ENCODE results near the gene TTC7B. TPM values are rescaled to one million over a fixed set of nuclear protein-coding genes. Genes with fewer than 3 reads are reported as not detected.

TTC7B gene
- total RNA-seq, 4 donors from 2014 or later, result 8.4 to 11.2 (median 9.2) TPM

GRCh38 chr14:90538716-90539495, 277.3 kb downstream of the TTC7B start:
- Histone ChIP-seq H3K36me3 (no peaks in the 10 kb centered on the region), H3K4me3 (no peak overlapping the region), H3K4me1 (peaks cover 3 to 7% (median 3%) of the 10 kb centered on the region in 4 donors), H3K27ac (no peak overlapping the region), H3K9me3 (no peaks in the 10 kb centered on the region), H3K27me3 (no peaks in the 10 kb centered on the region)
- 86 to 93% methylated on average over 3 to 13 of the region's 13 CpGs for WGBS, 2 donors (ENCODE audit: low coverage in 1 of 2)
- intact Hi-C loops (cut with DNase I; ENCODE audit: low total_unique reads), result no loop called here
- no peak for DNase-seq
- in situ Hi-C loops (cut with MboI; ENCODE audit: low pct_ligation_motif_present in 1 of 4, low pct_unique_long_range_greater_than_20kb in 1 of 4, low sequenced_read_pairs in 3 of 4), result no loop called here
- no peak for TF ChIP-seq EP300 (IDR thresholded peaks at IDR 0.05; ENCODE audit: low read depth)
- TF ChIP-seq POLR2AphosphoS5 (IDR thresholded peaks at IDR 0.05), result no peak
- no peak for TF ChIP-seq CTCF (IDR thresholded peaks at IDR 0.05)
- no peak for TF ChIP-seq POLR2A (IDR thresholded peaks at IDR 0.05)

GRCh38 chr14:90538095-90538494, 278.1 kb downstream of the TTC7B start:
- Histone ChIP-seq H3K36me3 (no peaks in the 10 kb centered on the region), H3K4me1 (peaks cover 3 to 7% (median 3%) of the 10 kb centered on the region in 4 donors), H3K4me3 (no peak overlapping the region), H3K9me3 (no peaks in the 10 kb centered on the region), H3K27ac (no peak overlapping the region), H3K27me3 (no peaks in the 10 kb centered on the region)
- no peak for TF ChIP-seq EP300 (IDR thresholded peaks at IDR 0.05; ENCODE audit: low read depth)
- no peak for TF ChIP-seq POLR2AphosphoS5 (IDR thresholded peaks at IDR 0.05)
- TF ChIP-seq CTCF (IDR thresholded peaks at IDR 0.05), result no peak
- TF ChIP-seq POLR2A (IDR thresholded peaks at IDR 0.05), result no peak
- in situ Hi-C loops (cut with MboI; ENCODE audit: low pct_ligation_motif_present in 1 of 4, low pct_unique_long_range_greater_than_20kb in 1 of 4, low sequenced_read_pairs in 3 of 4), result no loop called here
- WGBS, 2 donors (ENCODE audit: low coverage in 1 of 2), result 74 to 81% methylated on average over 10 of the region's 10 CpGs
- intact Hi-C loops (cut with DNase I; ENCODE audit: low total_unique reads), result no loop called here
- DNase-seq, result no peak

- TF ChIP-seq EP300 (IDR thresholded peaks at IDR 0.05; ENCODE audit: low read depth) (no peak), POLR2A (IDR thresholded peaks at IDR 0.05) (no peak), CTCF (IDR thresholded peaks at IDR 0.05) (no peak), POLR2AphosphoS5 (IDR thresholded peaks at IDR 0.05) (no peak)
- H3K4me3 ChIP-seq, result no peak overlapping the region
- 80 to 84% methylated on average over 13 to 23 of the region's 23 CpGs for WGBS, 2 donors (ENCODE audit: low coverage in 1 of 2)
- no peaks in the 10 kb centered on the region for H3K36me3 ChIP-seq
- no peaks in the 10 kb centered on the region for H3K27me3 ChIP-seq
- H3K9me3 ChIP-seq, result no peaks in the 10 kb centered on the region
- DNase-seq, result no peak
- peaks cover 3 to 7% (median 3%) of the 10 kb centered on the region in 4 donors for H3K4me1 ChIP-seq
- H3K27ac ChIP-seq, result no peak overlapping the region
- in situ Hi-C loops (cut with MboI; ENCODE audit: low pct_ligation_motif_present in 1 of 4, low pct_unique_long_range_greater_than_20kb in 1 of 4, low sequenced_read_pairs in 3 of 4), result no loop called here
- intact Hi-C loops (cut with DNase I; ENCODE audit: low total_unique reads), result no loop called here
These were observed 279.6 kb downstream of the TTC7B start for GRCh38 chr14:90536511-90537191.

- Histone ChIP-seq H3K9me3 (no peaks in the 10 kb centered on the region), H3K27ac (no peak overlapping the region), H3K4me1 (peaks cover 3 to 7% (median 3%) of the 10 kb centered on the region in 4 donors), H3K36me3 (no peaks in the 10 kb centered on the region), H3K27me3 (no peaks in the 10 kb centered on the region), H3K4me3 (no peak overlapping the region)
- in situ Hi-C loops (cut with MboI; ENCODE audit: low pct_ligation_motif_present in 1 of 4, low pct_unique_long_range_greater_than_20kb in 1 of 4, low sequenced_read_pairs in 3 of 4) (no loop called here), intact Hi-C loops (cut with DNase I; ENCODE audit: low total_unique reads) (no loop called here)
- WGBS, 2 donors (ENCODE audit: low coverage in 1 of 2), result 52 to 67% methylated on average over 9 to 11 of the region's 11 CpGs
- no peak for DNase-seq
- TF ChIP-seq POLR2AphosphoS5 (IDR thresholded peaks at IDR 0.05) (no peak), POLR2A (IDR thresholded peaks at IDR 0.05) (no peak), CTCF (IDR thresholded peaks at IDR 0.05) (no peak), EP300 (IDR thresholded peaks at IDR 0.05; ENCODE audit: low read depth) (no peak)
These were observed 280.1 kb downstream of the TTC7B start for GRCh38 chr14:90536092-90536491.
